ENCODE measurements around the gene TMEM165. TPM values are rescaled to one million over a fixed set of nuclear protein-coding genes. Genes with fewer than 3 reads are reported as not detected.

TMEM165 gene
- total RNA-seq, 1 donor from 2014 or later: 56.4 TPM

- intact Hi-C loops (cut with DNase I): no loop called here
- no peak for DNase-seq (ENCODE audit: low spot score)
Observed at GRCh38 chr4:55365345-55365728, 30.4 kb upstream of the TMEM165 start.

DNA sequence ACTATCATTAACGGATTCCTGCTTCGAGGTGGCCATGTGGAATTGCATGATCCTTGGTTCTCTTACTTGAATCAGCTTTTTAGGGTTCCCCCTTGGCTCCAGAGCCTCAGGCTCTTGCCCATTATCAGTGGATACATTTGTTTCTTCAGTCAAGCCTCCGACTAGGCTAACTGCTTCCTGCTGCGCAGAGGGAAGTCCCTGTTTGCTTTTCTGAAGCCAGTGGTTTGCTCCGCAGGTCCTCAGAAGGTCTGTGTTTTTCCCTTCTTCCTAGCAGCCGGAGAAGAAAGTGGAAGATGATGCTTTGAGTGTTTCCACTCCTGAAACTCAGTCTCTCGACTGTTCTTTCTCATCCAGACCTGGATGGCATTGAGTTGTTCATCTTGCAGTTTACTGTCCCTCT is 29.1 kb upstream of the TMEM165 start:
- DNase-seq (ENCODE audit: low spot score): no peak

GRCh38 chr4:55367084-55367722 is 28.6 kb upstream of the TMEM165 start:
- no peak for DNase-seq (ENCODE audit: low spot score)
- intact Hi-C loops (cut with DNase I): no loop called here

More for the DNA sequence above, 29.1 kb upstream of the TMEM165 start:
- intact Hi-C loops (cut with DNase I): no loop called here

- intact Hi-C loops (cut with DNase I): no loop called here
- no peak for DNase-seq (ENCODE audit: low spot score)
Observed at GRCh38 chr4:55369968-55370367, 25.8 kb upstream of the TMEM165 start.

DNA sequence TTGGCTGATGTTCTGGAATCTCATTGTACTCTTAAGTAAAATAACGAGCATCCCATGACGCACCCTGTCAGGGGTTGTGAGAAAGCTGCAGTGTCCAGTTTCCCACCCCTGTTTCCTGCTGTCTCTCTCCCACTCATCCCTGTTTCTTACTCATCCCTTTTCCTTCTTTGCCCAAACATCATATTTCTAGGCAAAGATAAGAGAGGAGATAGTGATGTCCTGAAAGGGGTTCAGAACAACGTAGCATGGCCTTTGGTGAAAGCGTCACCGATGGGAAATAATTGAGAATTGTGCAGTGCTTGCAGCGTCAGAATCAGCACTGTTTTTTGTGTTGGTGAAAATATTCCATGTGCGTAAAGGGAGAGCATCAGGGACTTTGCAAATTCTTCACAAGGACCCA is 23.5 kb upstream of the TMEM165 start:
- no peak for DNase-seq (ENCODE audit: low spot score)
- intact Hi-C loops (cut with DNase I): no loop called here

DNA sequence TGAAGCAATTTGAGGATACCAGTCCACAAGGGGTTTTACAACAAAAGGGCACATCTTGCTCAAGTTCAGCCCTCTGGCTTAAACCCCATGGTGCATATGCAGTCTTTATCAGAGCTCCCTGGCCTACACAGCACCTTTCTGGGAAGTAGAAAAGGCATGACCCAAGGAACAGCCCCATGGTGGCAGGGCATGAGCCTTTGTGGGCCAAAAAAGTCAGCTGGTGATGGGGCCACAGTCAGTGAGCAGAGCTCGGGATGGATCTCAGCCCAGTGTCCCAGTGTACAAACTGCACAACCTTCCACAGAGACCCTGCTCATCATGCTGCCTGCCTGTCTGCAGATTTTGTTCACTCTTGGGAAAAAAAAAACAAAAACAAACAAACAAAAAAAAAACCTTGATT is 22.3 kb upstream of the TMEM165 start:
- intact Hi-C loops (cut with DNase I): no loop called here
- no peak for DNase-seq (ENCODE audit: low spot score)

DNA sequence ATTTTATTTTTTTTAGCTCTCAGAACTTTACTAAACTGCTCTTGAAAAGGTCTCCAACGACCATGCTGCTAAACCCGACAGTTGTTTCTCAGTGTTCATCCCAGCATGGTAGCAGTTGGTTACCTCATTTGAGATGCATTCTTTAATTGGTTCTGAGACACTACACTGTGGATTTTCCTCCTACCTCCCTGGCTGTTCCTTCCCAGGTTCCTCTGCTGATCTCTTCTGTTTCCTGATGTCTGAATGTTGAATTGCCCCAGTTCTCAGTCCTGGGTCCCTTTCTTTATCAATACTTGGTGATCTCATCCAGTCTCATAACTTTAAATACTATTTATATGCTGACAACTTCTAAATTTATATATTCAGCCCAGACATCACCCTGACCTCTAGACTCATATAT is 19.1 kb upstream of the TMEM165 start:
- intact Hi-C loops (cut with DNase I): no loop called here
- no peak for DNase-seq (ENCODE audit: low spot score)

GRCh38 chr4:55378617-55379467 is 16.9 kb upstream of the TMEM165 start:
- intact Hi-C loops (cut with DNase I): no loop called here
- no peak for DNase-seq (ENCODE audit: low spot score)

- intact Hi-C loops (cut with DNase I): no loop called here
- no peak for DNase-seq (ENCODE audit: low spot score)
Observed at GRCh38 chr4:55380576-55380975, 15.2 kb upstream of the TMEM165 start.

GRCh38 chr4:55381502-55381901 is 14.3 kb upstream of the TMEM165 start:
- intact Hi-C loops (cut with DNase I): no loop called here

GRCh38 chr4:55382488-55383003 is 13.2 kb upstream of the TMEM165 start:
- intact Hi-C loops (cut with DNase I): no loop called here
- DNase-seq (ENCODE audit: low spot score): no peak

More at GRCh38 chr4:55381502-55381901, 14.3 kb upstream of the TMEM165 start:
- no peak for DNase-seq (ENCODE audit: low spot score)

DNA sequence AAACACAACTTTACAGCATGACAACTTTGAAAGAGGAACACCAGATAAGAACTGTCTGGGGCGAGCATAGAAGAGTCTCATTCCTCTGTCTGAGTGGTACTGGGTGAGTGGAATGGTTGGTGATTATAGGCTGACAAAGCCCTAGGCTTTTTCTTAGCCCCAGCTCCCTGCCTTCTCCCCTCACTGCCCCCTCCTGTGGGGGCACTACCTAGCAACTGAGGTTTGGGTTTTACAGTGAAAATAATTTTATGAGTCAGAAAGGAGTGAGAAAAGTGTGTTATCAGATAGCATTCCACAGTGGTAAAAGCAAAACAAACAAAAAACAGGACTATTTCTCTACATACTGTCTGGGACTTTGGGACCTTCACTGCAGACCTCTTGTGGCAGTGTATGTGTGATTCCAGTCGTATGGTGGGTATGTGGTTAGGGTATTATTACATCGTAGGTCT is 10.5 kb upstream of the TMEM165 start:
- intact Hi-C loops (cut with DNase I): no loop called here
- DNase-seq (ENCODE audit: low spot score): no peak

DNA sequence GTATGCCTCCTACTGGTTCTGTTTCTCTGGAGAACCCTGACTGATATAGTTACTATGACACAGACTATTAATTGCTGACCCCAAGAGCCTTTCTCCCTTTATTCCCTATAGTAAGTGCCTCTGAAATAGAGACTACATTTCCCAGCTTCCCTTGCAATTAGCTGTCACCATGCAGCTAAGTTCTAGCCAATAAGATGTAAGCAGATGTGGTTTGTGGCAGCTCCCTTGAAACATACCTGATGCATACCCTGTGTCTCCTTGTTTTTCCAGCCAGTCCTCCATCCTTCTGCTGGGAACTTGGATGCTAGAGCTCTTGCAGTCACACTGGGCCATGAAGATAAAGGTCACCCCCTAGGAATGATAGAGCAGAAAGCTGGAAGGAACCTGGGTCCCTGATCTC is 9.7 kb upstream of the TMEM165 start:
- intact Hi-C loops (cut with DNase I): no loop called here
- DNase-seq (ENCODE audit: low spot score): no peak

GRCh38 chr4:55386840-55387239 is 8.9 kb upstream of the TMEM165 start:
- intact Hi-C loops (cut with DNase I): no loop called here
- no peak for DNase-seq (ENCODE audit: low spot score)

- no peak for DNase-seq (ENCODE audit: low spot score)
- intact Hi-C loops (cut with DNase I): no loop called here
Observed at GRCh38 chr4:55393461-55394320, 2.1 kb upstream of the TMEM165 start.

DNA sequence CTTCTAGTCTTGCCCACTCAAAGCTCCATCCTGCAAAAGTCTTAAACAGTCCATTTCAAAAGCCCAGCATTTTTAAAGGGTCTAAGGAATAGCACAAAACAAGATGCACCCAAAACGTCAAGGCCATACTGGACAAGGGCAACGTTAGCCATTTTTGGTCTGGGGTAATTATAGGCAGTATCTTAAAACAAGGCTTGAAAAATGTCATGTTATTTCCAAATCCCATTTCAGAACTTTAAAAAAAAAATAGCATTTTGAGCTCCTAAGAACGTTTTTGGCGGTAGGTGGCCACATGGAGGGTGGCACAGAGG is 584 bp upstream of the TMEM165 start:
- intact Hi-C loops (cut with DNase I): loop anchor here (1.0 to 5.0 kb wide), 2 partner anchors 49 to 552 kb away; partner anchors contain the start of genes CEP135 and SRD5A3
- DNase-seq (ENCODE audit: low spot score): no peak

GRCh38 chr4:55396308-55397125 is 760 bp downstream of the TMEM165 start:
- DNase-seq (ENCODE audit: low spot score): peak; percentile 79
- intact Hi-C loops (cut with DNase I): loop anchor here (1.0 to 5.0 kb wide), 2 partner anchors 150 to 551 kb away; partner anchors contain the start of genes CEP135 and CLOCK

DNA sequence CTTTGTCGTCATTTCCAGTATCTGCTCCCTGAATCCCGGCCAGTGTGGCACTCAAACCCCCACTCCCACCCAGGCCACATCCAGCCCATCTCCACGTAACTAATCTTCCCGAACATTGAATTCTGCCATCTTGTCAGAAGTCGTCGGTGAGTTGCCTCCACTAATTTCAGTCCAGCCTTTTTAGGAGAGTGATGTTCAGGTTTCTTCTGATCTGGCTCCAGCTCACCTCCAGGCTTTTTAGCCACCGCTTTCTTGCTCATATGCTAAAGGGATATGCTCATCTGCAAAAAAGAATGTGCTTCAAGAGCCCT is 1.3 kb downstream of the TMEM165 start:
- intact Hi-C loops (cut with DNase I): loop anchor here (5.0 kb wide), 1 partner anchor 550 kb away; the partner anchor contains the start of gene CEP135
- DNase-seq (ENCODE audit: low spot score): no peak
